Measurements from ENCODE around the gene SDK2. TPM values are rescaled to one million over a fixed set of nuclear protein-coding genes. Genes with fewer than 3 reads are reported as not detected.

SDK2 gene
- polyA plus RNA-seq (2013, experiment 1 of 2), result 31.6 TPM
- 34.6 TPM for polyA plus RNA-seq (2013, experiment 2 of 2)

- H3K4ac ChIP-seq (ENCODE audit: low read length), result no peak within 1 kb of the TSS
- H3K9me3 ChIP-seq (replicated peaks in 1 of 2; ENCODE audit: control insufficient read depth in 2 of 2, insufficient read depth in 1 of 2, low read depth in 1 of 2, low read length in 2 of 2), result peaks cover 0 to 2% of the 10 kb centered on the region in 2 donors
- peak within 1 kb of the TSS; percentile 99 for H3K18ac ChIP-seq (ENCODE audit: low read length)
- H2BK12ac ChIP-seq (ENCODE audit: low read length), result peak within 1 kb of the TSS; percentile 28
- peak within 1 kb of the TSS; percentile 73 to 98 for H3K4me3 ChIP-seq (ENCODE audit: low read length in 2 of 2)
- H2AFZ ChIP-seq (ENCODE audit: low read length), result peak within 1 kb of the TSS; percentile 94
- H3K79me1 ChIP-seq (ENCODE audit: low read depth, low read length), result peaks cover 10% of the 10 kb centered on the region
- peak within 1 kb of the TSS; percentile 92 for H2BK5ac ChIP-seq (ENCODE audit: low read length)
- no CpG with 5 or more reads among the region's 105 CpGs for WGBS, 2 donors (ENCODE audit: extremely low coverage in 2 of 2, insufficient read length in 2 of 2, insufficient replicate concordance in 1 of 2)
- peak within 1 kb of the TSS; percentile 75 for H3K27ac ChIP-seq (replicated peaks; ENCODE audit: low read length)
- no peaks in the 10 kb centered on the region for H3K36me3 ChIP-seq (replicated peaks in 1 of 2; ENCODE audit: control insufficient read depth in 2 of 2, insufficient read depth in 2 of 2, low read length in 2 of 2)
- no peak within 1 kb of the TSS for H4K91ac ChIP-seq (ENCODE audit: low read depth, low read length, poor library complexity)
- peak within 1 kb of the TSS; percentile 78 for H2BK120ac ChIP-seq (ENCODE audit: low read depth, low read length)
- H3K14ac ChIP-seq (ENCODE audit: low read length), result peak within 1 kb of the TSS; percentile 72
- H2AK5ac ChIP-seq (ENCODE audit: low read depth, low read length), result peak within 1 kb of the TSS; percentile 47
- H3K9ac ChIP-seq (ENCODE audit: low read depth, low read length, poor library complexity), result peak within 1 kb of the TSS; percentile 94
- peaks cover 24 to 34% of the 10 kb centered on the region in 2 donors for H3K4me1 ChIP-seq (ENCODE audit: control insufficient read depth in 2 of 2, insufficient read depth in 1 of 2, low read depth in 1 of 2, low read length in 2 of 2)
- peak within 1 kb of the TSS; percentile 62 for H3K23ac ChIP-seq (ENCODE audit: low read depth, low read length, poor library complexity)
- peaks cover 0 to 32% (median 2%) of the 10 kb centered on the region in 3 experiments for H3K27me3 ChIP-seq (ENCODE audit: control insufficient read depth in 3 of 3, insufficient read depth in 3 of 3, low read depth in 1 of 3, low read length in 3 of 3)
- H2BK15ac ChIP-seq (ENCODE audit: low read length), result peak within 1 kb of the TSS; percentile 47
- H4K8ac ChIP-seq (ENCODE audit: low read depth, low read length), result no peak within 1 kb of the TSS
- peak within 1 kb of the TSS; percentile 63 for H3K4me2 ChIP-seq (ENCODE audit: insufficient read depth, low read length, poor library complexity, severe bottlenecking)
- DNase-seq (ENCODE audit: low spot score), result peak; percentile 33
Measured at GRCh38 chr17:73644145-73645049, at the start of gene SDK2. Gene SDK2, minus strand, starts transcription at chr17:73644445. Its CDS starts 357 bp downstream, at chr17:73644088.

- H3K9me3 ChIP-seq (replicated peaks in 1 of 2; ENCODE audit: control insufficient read depth in 2 of 2, insufficient read depth in 1 of 2, low read depth in 1 of 2, low read length in 2 of 2), result peaks cover 0 to 7% of the 10 kb centered on the region in 2 donors
- H2BK15ac ChIP-seq (ENCODE audit: low read length), result no peak overlapping the region
- no peak overlapping the region for H2BK5ac ChIP-seq (ENCODE audit: low read length)
- DNase-seq (ENCODE audit: low spot score), result no peak
- H3K14ac ChIP-seq (ENCODE audit: low read length), result no peak overlapping the region
- no peaks in the 10 kb centered on the region for H3K36me3 ChIP-seq (replicated peaks in 1 of 2; ENCODE audit: control insufficient read depth in 2 of 2, insufficient read depth in 2 of 2, low read length in 2 of 2)
- no peak overlapping the region for H3K9ac ChIP-seq (ENCODE audit: low read depth, low read length, poor library complexity)
- no peak overlapping the region for H3K23ac ChIP-seq (ENCODE audit: low read depth, low read length, poor library complexity)
- peak overlapping the region; percentile 1 for H3K18ac ChIP-seq (ENCODE audit: low read length)
- no peak overlapping the region for H2BK120ac ChIP-seq (ENCODE audit: low read depth, low read length)
- no peak overlapping the region for H4K91ac ChIP-seq (ENCODE audit: low read depth, low read length, poor library complexity)
- H2BK12ac ChIP-seq (ENCODE audit: low read length), result no peak overlapping the region
- H2AFZ ChIP-seq (ENCODE audit: low read length), result no peak overlapping the region
- H3K79me1 ChIP-seq (ENCODE audit: low read depth, low read length), result no peaks in the 10 kb centered on the region
- peaks cover 0 to 4% (median 0%) of the 10 kb centered on the region in 3 experiments for H3K27me3 ChIP-seq (ENCODE audit: control insufficient read depth in 3 of 3, insufficient read depth in 3 of 3, low read depth in 1 of 3, low read length in 3 of 3)
- no peak overlapping the region for H4K8ac ChIP-seq (ENCODE audit: low read depth, low read length)
- no CpG with 5 or more reads among the region's 12 CpGs for WGBS, 2 donors (ENCODE audit: extremely low coverage in 2 of 2, insufficient read length in 2 of 2, insufficient replicate concordance in 1 of 2)
- no peak overlapping the region for H3K4me2 ChIP-seq (ENCODE audit: insufficient read depth, low read length, poor library complexity, severe bottlenecking)
- no peak overlapping the region for H3K27ac ChIP-seq (replicated peaks; ENCODE audit: low read length)
- no peak overlapping the region for H3K4me3 ChIP-seq (ENCODE audit: low read length in 2 of 2)
- no peak overlapping the region for H3K4ac ChIP-seq (ENCODE audit: low read length)
- no peak overlapping the region for H2AK5ac ChIP-seq (ENCODE audit: low read depth, low read length)
- H3K4me1 ChIP-seq (ENCODE audit: control insufficient read depth in 2 of 2, insufficient read depth in 1 of 2, low read depth in 1 of 2, low read length in 2 of 2), result peaks cover 4 to 20% of the 10 kb centered on the region in 2 donors
Measured at GRCh38 chr17:73693071-73693470, 48.8 kb upstream of the SDK2 start.

GRCh38 chr17:73691321-73691766 is 47.1 kb upstream of the SDK2 start:
- H2BK12ac ChIP-seq (ENCODE audit: low read length), result no peak overlapping the region
- H3K79me1 ChIP-seq (ENCODE audit: low read depth, low read length), result no peaks in the 10 kb centered on the region
- no peak overlapping the region for H3K4me2 ChIP-seq (ENCODE audit: insufficient read depth, low read length, poor library complexity, severe bottlenecking)
- no peak overlapping the region for H4K8ac ChIP-seq (ENCODE audit: low read depth, low read length)
- H4K91ac ChIP-seq (ENCODE audit: low read depth, low read length, poor library complexity), result no peak overlapping the region
- H3K9me3 ChIP-seq (replicated peaks in 1 of 2; ENCODE audit: control insufficient read depth in 2 of 2, insufficient read depth in 1 of 2, low read depth in 1 of 2, low read length in 2 of 2), result peaks cover 0 to 7% of the 10 kb centered on the region in 2 donors
- H2BK120ac ChIP-seq (ENCODE audit: low read depth, low read length), result no peak overlapping the region
- DNase-seq (ENCODE audit: low spot score), result no peak
- peak overlapping the region; percentile 1 for H3K9ac ChIP-seq (ENCODE audit: low read depth, low read length, poor library complexity)
- WGBS, 2 donors (ENCODE audit: extremely low coverage in 2 of 2, insufficient read length in 2 of 2, insufficient replicate concordance in 1 of 2), result no CpG with 5 or more reads among the region's 10 CpGs
- H2AFZ ChIP-seq (ENCODE audit: low read length), result peak overlapping the region; percentile 35
- H2BK5ac ChIP-seq (ENCODE audit: low read length), result no peak overlapping the region
- H3K4ac ChIP-seq (ENCODE audit: low read length), result no peak overlapping the region
- H2AK5ac ChIP-seq (ENCODE audit: low read depth, low read length), result no peak overlapping the region
- no peak overlapping the region for H3K4me3 ChIP-seq (ENCODE audit: low read length in 2 of 2)
- H3K18ac ChIP-seq (ENCODE audit: low read length), result no peak overlapping the region
- no peak overlapping the region for H3K14ac ChIP-seq (ENCODE audit: low read length)
- H3K4me1 ChIP-seq (ENCODE audit: control insufficient read depth in 2 of 2, insufficient read depth in 1 of 2, low read depth in 1 of 2, low read length in 2 of 2), result peaks cover 4 to 20% of the 10 kb centered on the region in 2 donors
- H3K27me3 ChIP-seq (ENCODE audit: control insufficient read depth in 3 of 3, insufficient read depth in 3 of 3, low read depth in 1 of 3, low read length in 3 of 3), result no peaks in the 10 kb centered on the region
- no peaks in the 10 kb centered on the region for H3K36me3 ChIP-seq (replicated peaks in 1 of 2; ENCODE audit: control insufficient read depth in 2 of 2, insufficient read depth in 2 of 2, low read length in 2 of 2)
- H3K23ac ChIP-seq (ENCODE audit: low read depth, low read length, poor library complexity), result no peak overlapping the region
- H2BK15ac ChIP-seq (ENCODE audit: low read length), result no peak overlapping the region
- H3K27ac ChIP-seq (replicated peaks; ENCODE audit: low read length), result no peak overlapping the region

- no CpG with 5 or more reads among the region's 10 CpGs for WGBS, 2 donors (ENCODE audit: extremely low coverage in 2 of 2, insufficient read length in 2 of 2, insufficient replicate concordance in 1 of 2)
- no peak overlapping the region for H3K27ac ChIP-seq (replicated peaks; ENCODE audit: low read length)
- no peak overlapping the region for H4K8ac ChIP-seq (ENCODE audit: low read depth, low read length)
- peaks cover 4 to 20% of the 10 kb centered on the region in 2 donors for H3K4me1 ChIP-seq (ENCODE audit: control insufficient read depth in 2 of 2, insufficient read depth in 1 of 2, low read depth in 1 of 2, low read length in 2 of 2)
- no peaks in the 10 kb centered on the region for H3K79me1 ChIP-seq (ENCODE audit: low read depth, low read length)
- no peak overlapping the region for H3K4me3 ChIP-seq (ENCODE audit: low read length in 2 of 2)
- H2BK5ac ChIP-seq (ENCODE audit: low read length), result no peak overlapping the region
- H2BK120ac ChIP-seq (ENCODE audit: low read depth, low read length), result no peak overlapping the region
- H3K18ac ChIP-seq (ENCODE audit: low read length), result no peak overlapping the region
- H3K27me3 ChIP-seq (ENCODE audit: control insufficient read depth in 3 of 3, insufficient read depth in 3 of 3, low read depth in 1 of 3, low read length in 3 of 3), result no peaks in the 10 kb centered on the region
- no peak overlapping the region for H3K4ac ChIP-seq (ENCODE audit: low read length)
- no peak overlapping the region for H4K91ac ChIP-seq (ENCODE audit: low read depth, low read length, poor library complexity)
- H3K9ac ChIP-seq (ENCODE audit: low read depth, low read length, poor library complexity), result no peak overlapping the region
- H2AK5ac ChIP-seq (ENCODE audit: low read depth, low read length), result no peak overlapping the region
- no peak overlapping the region for H3K4me2 ChIP-seq (ENCODE audit: insufficient read depth, low read length, poor library complexity, severe bottlenecking)
- no peak overlapping the region for H2BK12ac ChIP-seq (ENCODE audit: low read length)
- no peak overlapping the region for H3K14ac ChIP-seq (ENCODE audit: low read length)
- no peak for DNase-seq (ENCODE audit: low spot score)
- no peaks in the 10 kb centered on the region for H3K36me3 ChIP-seq (replicated peaks in 1 of 2; ENCODE audit: control insufficient read depth in 2 of 2, insufficient read depth in 2 of 2, low read length in 2 of 2)
- H3K9me3 ChIP-seq (replicated peaks in 1 of 2; ENCODE audit: control insufficient read depth in 2 of 2, insufficient read depth in 1 of 2, low read depth in 1 of 2, low read length in 2 of 2), result peaks cover 0 to 2% of the 10 kb centered on the region in 2 donors
- H2BK15ac ChIP-seq (ENCODE audit: low read length), result no peak overlapping the region
- H2AFZ ChIP-seq (ENCODE audit: low read length), result no peak overlapping the region
- H3K23ac ChIP-seq (ENCODE audit: low read depth, low read length, poor library complexity), result no peak overlapping the region
Measured at GRCh38 chr17:73690676-73691075, 46.4 kb upstream of the SDK2 start.

Data from neuronal stem cell (in vitro differentiated cells).